ENCODE data around the gene GLYR1. TPM values are rescaled to one million over a fixed set of nuclear protein-coding genes. Genes with fewer than 3 reads are reported as not detected.
A peak's percentile ranks its signal among the peaks of the same experiment; 100 is the strongest.

GLYR1 gene
- total and polyA plus RNA-seq, 9 of the 15 experiments (the other 6 are each of a cell fraction or from before 2014, with no cell fraction given), result 6.7 to 99.2 (median 60.2) TPM

DNA sequence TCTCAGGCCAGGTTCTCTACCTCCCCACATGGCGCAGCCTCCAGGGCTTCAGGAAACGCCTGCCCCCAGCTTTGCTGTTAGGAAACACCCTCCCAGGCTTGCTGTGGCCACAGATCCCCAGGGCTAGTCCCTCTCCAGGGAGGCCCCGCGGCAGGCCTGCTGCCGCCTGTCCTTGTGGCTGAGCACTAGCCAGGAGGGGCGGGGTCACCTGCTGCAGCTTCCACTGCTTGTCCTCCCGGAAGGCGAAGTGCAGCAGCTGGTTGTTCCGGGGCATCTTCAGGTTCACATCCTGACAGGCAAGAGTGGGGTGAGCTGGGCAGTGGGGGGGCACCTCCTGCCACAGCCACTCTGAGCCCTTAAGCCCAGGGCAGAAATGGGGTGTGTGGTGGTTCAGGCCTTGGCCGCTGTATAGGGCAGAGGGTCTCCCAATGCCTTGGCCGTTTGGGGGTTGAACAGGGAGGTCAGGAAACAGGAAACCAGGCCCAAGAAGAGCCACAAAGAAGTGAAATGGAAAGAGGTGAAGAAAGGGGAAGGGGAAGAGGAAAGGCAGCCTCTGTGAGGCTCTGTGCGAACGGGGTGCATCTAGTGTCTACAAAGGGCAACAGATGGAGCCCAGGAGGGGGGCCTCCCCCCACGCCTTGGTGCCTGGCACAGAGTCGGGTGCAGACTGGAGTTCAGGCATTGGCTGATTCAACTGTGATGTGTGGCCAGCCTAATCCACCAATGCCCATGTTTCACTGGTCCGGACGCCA is 46.6 kb downstream of the GLYR1 start:
- CTCF ChIA-PET (ENCODE audit: low intra/inter-chr PET ratio), result no interaction called here
- H3K4me1 ChIP-seq (replicated peaks in 1 of 2; ENCODE audit: control insufficient read depth in 2 of 2, insufficient read depth in 2 of 2, low read length in 2 of 2), result peaks cover 35 to 74% of the 10 kb centered on the region in 2 experiments
- FAIRE-seq (peak; percentile 68), DNase-seq (ENCODE audit: extremely low read depth in 1 of 4, low spot score in 3 of 4) (peak in 3 of 4 experiments; percentile 44 to 65 (median 49)), ATAC-seq (no peak)
- no peaks in the 10 kb centered on the region for H3K27me3 ChIP-seq (ENCODE audit: control insufficient read depth in 2 of 2, insufficient read depth in 2 of 2, low read length in 2 of 2)
- H3K9me1 ChIP-seq (ENCODE audit: control insufficient read depth, insufficient read depth, low read length), result no peaks in the 10 kb centered on the region
- BruUV-seq (replicated peaks), result no TSS peak
- H3K4me3 ChIP-seq, result no peak overlapping the region
- peak overlapping the region in 1 of 2 experiments; percentile 89; a peak in 2 of 4 replicates for H3K9ac ChIP-seq (ENCODE audit: insufficient read depth in 1 of 2, low read depth in 2 of 2, low read length in 2 of 2)
- 62% methylated on average over 15 of the region's 17 CpGs for WGBS (ENCODE audit: insufficient coverage, low coverage, missing lambda C conversion rate)
- peaks cover 6% of the 10 kb centered on the region; the same call in 2 of the 3 replicates for H3K79me2 ChIP-seq (ENCODE audit: control insufficient read depth, insufficient read depth, low read length)
- POLR2A ChIA-PET, result interaction anchor here (1.2 kb wide), 1 partner anchor 34 kb away, joined by 4 read pairs; the partner anchor contains the start of gene ZNF500
- no peaks in the 10 kb centered on the region for H3K9me3 ChIP-seq (replicated peaks; ENCODE audit: control insufficient read depth, insufficient read depth, low read depth, low read length)
- no peak overlapping the region for H2AFZ ChIP-seq (ENCODE audit: low read depth, low read length)
- peaks cover 31% of the 10 kb centered on the region; the same call in 2 of the 3 replicates for H3K36me3 ChIP-seq (ENCODE audit: control insufficient read depth, insufficient read depth, low read length)
- no peaks in the 10 kb centered on the region; the same call in 1 of the 2 replicates for H4K20me1 ChIP-seq (replicated peaks; ENCODE audit: control insufficient read depth, insufficient read depth, low read length)
- no peak overlapping the region for H3K27ac ChIP-seq (ENCODE audit: extremely low read depth, low read depth, low read length)
- in situ Hi-C loops (cut with MboI), result no loop called here
- no peak overlapping the region; the same call in 1 of the 2 replicates for H3K4me2 ChIP-seq (ENCODE audit: insufficient read depth, low read length)
- intact Hi-C loops (cut with micrococcal nuclease), result loop anchor here (5.0 kb wide), 1 partner anchor 83 kb away; no protein-coding TSS in a partner anchor
- TF ChIP-seq PHF8 (IDR thresholded peaks at IDR 0.05; ENCODE audit: borderline replicate concordance, low read length) (peak; percentile 31; the same call in 1 of the 2 replicates), TRIM28 (IDR thresholded peaks at IDR 0.05) (no peak), POLR2G (IDR thresholded peaks at IDR 0.05; ENCODE audit: low read depth, low read length) (0 out of 2 replicates have a peak, but pooled peaks have one; percentile 31), L3MBTL2 (IDR thresholded peaks at IDR 0.05) (no peak), NR2C2 (CRISPR knock-in tag; IDR thresholded peaks at IDR 0.05) (no peak), NR2C2 (tag; IDR thresholded peaks at IDR 0.05) (peak; percentile 80)
- TF ChIP-seq, protein P1, sequence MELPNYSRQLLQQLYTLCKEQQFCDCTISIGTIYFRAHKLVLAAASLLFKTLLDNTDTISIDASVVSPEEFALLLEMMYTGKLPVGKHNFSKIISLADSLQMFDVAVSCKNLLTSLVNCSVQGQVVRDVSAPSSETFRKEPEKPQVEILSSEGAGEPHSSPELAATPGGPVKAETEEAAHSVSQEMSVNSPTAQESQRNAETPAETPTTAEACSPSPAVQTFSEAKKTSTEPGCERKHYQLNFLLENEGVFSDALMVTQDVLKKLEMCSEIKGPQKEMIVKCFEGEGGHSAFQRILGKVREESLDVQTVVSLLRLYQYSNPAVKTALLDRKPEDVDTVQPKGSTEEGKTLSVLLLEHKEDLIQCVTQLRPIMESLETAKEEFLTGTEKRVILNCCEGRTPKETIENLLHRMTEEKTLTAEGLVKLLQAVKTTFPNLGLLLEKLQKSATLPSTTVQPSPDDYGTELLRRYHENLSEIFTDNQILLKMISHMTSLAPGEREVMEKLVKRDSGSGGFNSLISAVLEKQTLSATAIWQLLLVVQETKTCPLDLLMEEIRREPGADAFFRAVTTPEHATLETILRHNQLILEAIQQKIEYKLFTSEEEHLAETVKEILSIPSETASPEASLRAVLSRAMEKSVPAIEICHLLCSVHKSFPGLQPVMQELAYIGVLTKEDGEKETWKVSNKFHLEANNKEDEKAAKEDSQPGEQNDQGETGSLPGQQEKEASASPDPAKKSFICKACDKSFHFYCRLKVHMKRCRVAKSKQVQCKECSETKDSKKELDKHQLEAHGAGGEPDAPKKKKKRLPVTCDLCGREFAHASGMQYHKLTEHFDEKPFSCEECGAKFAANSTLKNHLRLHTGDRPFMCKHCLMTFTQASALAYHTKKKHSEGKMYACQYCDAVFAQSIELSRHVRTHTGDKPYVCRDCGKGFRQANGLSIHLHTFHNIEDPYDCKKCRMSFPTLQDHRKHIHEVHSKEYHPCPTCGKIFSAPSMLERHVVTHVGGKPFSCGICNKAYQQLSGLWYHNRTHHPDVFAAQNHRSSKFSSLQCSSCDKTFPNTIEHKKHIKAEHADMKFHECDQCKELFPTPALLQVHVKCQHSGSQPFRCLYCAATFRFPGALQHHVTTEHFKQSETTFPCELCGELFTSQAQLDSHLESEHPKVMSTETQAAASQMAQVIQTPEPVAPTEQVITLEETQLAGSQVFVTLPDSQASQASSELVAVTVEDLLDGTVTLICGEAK (IDR thresholded peaks at IDR 0.05), result peak; percentile 48; the same call in 1 of the 2 replicates
- TF ChIP-seq, protein P1 (CRISPR knock-in tag; IDR thresholded peaks at IDR 0.05), result no peak
- TF ChIP-seq, protein P2, sequence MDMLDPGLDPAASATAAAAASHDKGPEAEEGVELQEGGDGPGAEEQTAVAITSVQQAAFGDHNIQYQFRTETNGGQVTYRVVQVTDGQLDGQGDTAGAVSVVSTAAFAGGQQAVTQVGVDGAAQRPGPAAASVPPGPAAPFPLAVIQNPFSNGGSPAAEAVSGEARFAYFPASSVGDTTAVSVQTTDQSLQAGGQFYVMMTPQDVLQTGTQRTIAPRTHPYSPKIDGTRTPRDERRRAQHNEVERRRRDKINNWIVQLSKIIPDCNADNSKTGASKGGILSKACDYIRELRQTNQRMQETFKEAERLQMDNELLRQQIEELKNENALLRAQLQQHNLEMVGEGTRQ (CRISPR knock-in tag; IDR thresholded peaks at IDR 0.05), result 0 out of 2 replicates have a peak, but pooled peaks have one; percentile 2
- TF ChIP-seq, protein P3, sequence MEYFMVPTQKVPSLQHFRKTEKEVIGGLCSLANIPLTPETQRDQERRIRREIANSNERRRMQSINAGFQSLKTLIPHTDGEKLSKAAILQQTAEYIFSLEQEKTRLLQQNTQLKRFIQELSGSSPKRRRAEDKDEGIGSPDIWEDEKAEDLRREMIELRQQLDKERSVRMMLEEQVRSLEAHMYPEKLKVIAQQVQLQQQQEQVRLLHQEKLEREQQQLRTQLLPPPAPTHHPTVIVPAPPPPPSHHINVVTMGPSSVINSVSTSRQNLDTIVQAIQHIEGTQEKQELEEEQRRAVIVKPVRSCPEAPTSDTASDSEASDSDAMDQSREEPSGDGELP (CRISPR knock-in tag; IDR thresholded peaks at IDR 0.05; ENCODE audit: borderline replicate concordance), result peak; percentile 70

Data from K562 (cell line).